MM.1S (cell line): ENCODE measurements around the gene SPTBN1.
A peak's percentile ranks its signal among the peaks of the same experiment; 100 is the strongest.

Source experiments
- DNase-seq: peaks from one replicate; pipeline ENCODE4 v3.0.0-alpha.2; 2015
- H2AFZ ChIP-seq: fragments of 300-600 bp; sonication (generic); 2 replicates; pipeline ENCODE4 v1.6.0; 2016; ENCODE audit warnings: antibody characterized with exemption, low read length
- H3F3A ChIP-seq: fragments of 300-600 bp; sonication (generic); 2 replicates; pipeline ENCODE4 v1.6.1; 2016; ENCODE audit warnings: mild to moderate bottlenecking, antibody characterized with exemption, low read length, moderate library complexity, mixed read lengths; ENCODE audit not compliant: insufficient read depth
- H3K27ac ChIP-seq: fragments of 300-600 bp; sonication (generic); 2 replicates; pipeline ENCODE4 v1.5.1; 2016; ENCODE audit warnings: mild to moderate bottlenecking, low read length
- H3K27me3 ChIP-seq: fragments of 300-600 bp; sonication (generic); replicated peaks from 2 replicates; pipeline ENCODE4 v1.6.0; 2016; ENCODE audit warnings: low read length; ENCODE audit not compliant: insufficient read depth
- H3K36me3 ChIP-seq: fragments of 300-600 bp; sonication (generic); replicated peaks from 2 replicates; pipeline ENCODE4 v1.6.1; 2016; ENCODE audit warnings: mild to moderate bottlenecking, low read length, mixed read lengths; ENCODE audit not compliant: insufficient read depth
- H3K4me1 ChIP-seq: fragments of 300-600 bp; sonication (generic); 2 replicates; pipeline ENCODE4 v1.6.1; 2016; ENCODE audit warnings: low read length, mixed read lengths
- H3K4me2 ChIP-seq: fragments of 300-600 bp; sonication (generic); 2 replicates; pipeline ENCODE4 v1.6.0; 2016; ENCODE audit warnings: low read depth, low read length
- H3K4me3 ChIP-seq: fragments of 300-600 bp; sonication (generic); 2 replicates; pipeline ENCODE4 v1.5.1; 2016; ENCODE audit warnings: low read length, mixed read lengths
- H3K79me2 ChIP-seq: fragments of 300-600 bp; sonication (generic); 2 replicates; pipeline ENCODE4 v1.6.1; 2016; ENCODE audit warnings: mixed run types, low read length, mixed read lengths
- H3K9ac ChIP-seq: fragments of 300-600 bp; sonication (generic); 2 replicates; pipeline ENCODE4 v1.6.1; 2016; ENCODE audit warnings: low read length, mixed read lengths
- H3K9me2 ChIP-seq: fragments of 300-600 bp; sonication (generic); replicated peaks from 2 replicates; pipeline ENCODE4 v1.6.1; 2016; ENCODE audit warnings: mild to moderate bottlenecking, low read length, mixed read lengths; ENCODE audit not compliant: insufficient read depth
- H3K9me3 ChIP-seq: fragments of 300-600 bp; sonication (generic); replicated peaks from 2 replicates; pipeline ENCODE4 v1.6.1; 2016; ENCODE audit warnings: mild to moderate bottlenecking, low read length, mixed read lengths; ENCODE audit not compliant: insufficient read depth
- H4K20me1 ChIP-seq: fragments of 300-600 bp; sonication (generic); 2 replicates; pipeline ENCODE4 v1.6.1; 2016; ENCODE audit warnings: mild to moderate bottlenecking, low read length, moderate library complexity, mixed read lengths; ENCODE audit not compliant: insufficient read depth
- EZH2 ChIP-seq: fragments of 300-600 bp; sonication (generic); optimal IDR thresholded peaks from 2 replicates; pipeline ENCODE3; 2017; ENCODE audit warnings: low read depth, mild to moderate bottlenecking, antibody characterized with exemption, low read length, mixed read lengths
- EZH2phosphoT487 ChIP-seq: fragments of 300-600 bp; sonication (generic); IDR thresholded peaks from 2 replicates; pipeline ENCODE4 v1.6.1; 2018; ENCODE audit warnings: antibody characterized with exemption, low read length
- TF ChIP-seq, protein P1 (sequence below): fragments of 300-600 bp; sonication (generic); IDR thresholded peaks from 2 replicates; pipeline ENCODE4 v1.5.1; 2016; ENCODE audit warnings: antibody characterized with exemption, low read length, mixed read lengths

Gene SPTBN1

GRCh38 chr2:54559006-54559445 is 102.9 kb downstream of the SPTBN1 start:
- Histone ChIP-seq H2AFZ (0 out of 2 replicates have a peak overlapping the region, but pooled peaks have one; percentile 2), H3K4me3 (peak overlapping the region; percentile 86), H3F3A (peaks cover 46% of the 10 kb centered on the region), H3K36me3 (no peaks in the 10 kb centered on the region), H3K27ac (peak overlapping the region; percentile 77), H4K20me1 (no peaks in the 10 kb centered on the region), H3K27me3 (no peaks in the 10 kb centered on the region), H3K4me1 (peaks cover 22% of the 10 kb centered on the region; the same call in 1 of the 2 replicates), H3K9me2 (no peaks in the 10 kb centered on the region), H3K9me3 (no peaks in the 10 kb centered on the region), H3K79me2 (peaks cover 77% of the 10 kb centered on the region), H3K9ac (peak overlapping the region; percentile 84), H3K4me2 (peak overlapping the region; percentile 85)
- DNase-seq = no peak
- TF ChIP-seq EZH2 (no peak), EZH2phosphoT487 (no peak)
- TF ChIP-seq, protein P1, sequence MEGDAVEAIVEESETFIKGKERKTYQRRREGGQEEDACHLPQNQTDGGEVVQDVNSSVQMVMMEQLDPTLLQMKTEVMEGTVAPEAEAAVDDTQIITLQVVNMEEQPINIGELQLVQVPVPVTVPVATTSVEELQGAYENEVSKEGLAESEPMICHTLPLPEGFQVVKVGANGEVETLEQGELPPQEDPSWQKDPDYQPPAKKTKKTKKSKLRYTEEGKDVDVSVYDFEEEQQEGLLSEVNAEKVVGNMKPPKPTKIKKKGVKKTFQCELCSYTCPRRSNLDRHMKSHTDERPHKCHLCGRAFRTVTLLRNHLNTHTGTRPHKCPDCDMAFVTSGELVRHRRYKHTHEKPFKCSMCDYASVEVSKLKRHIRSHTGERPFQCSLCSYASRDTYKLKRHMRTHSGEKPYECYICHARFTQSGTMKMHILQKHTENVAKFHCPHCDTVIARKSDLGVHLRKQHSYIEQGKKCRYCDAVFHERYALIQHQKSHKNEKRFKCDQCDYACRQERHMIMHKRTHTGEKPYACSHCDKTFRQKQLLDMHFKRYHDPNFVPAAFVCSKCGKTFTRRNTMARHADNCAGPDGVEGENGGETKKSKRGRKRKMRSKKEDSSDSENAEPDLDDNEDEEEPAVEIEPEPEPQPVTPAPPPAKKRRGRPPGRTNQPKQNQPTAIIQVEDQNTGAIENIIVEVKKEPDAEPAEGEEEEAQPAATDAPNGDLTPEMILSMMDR = no peak

GRCh38 chr2:54559593-54560145 is 103.5 kb downstream of the SPTBN1 start:
- Histone ChIP-seq H3K36me3 (no peaks in the 10 kb centered on the region), H3K4me1 (peaks cover 29% of the 10 kb centered on the region), H2AFZ (no peak overlapping the region), H3K9me2 (no peaks in the 10 kb centered on the region), H3K9ac (peak overlapping the region; percentile 84), H3K4me3 (peak overlapping the region; percentile 86), H3K27ac (peak overlapping the region; percentile 77), H3K79me2 (peaks cover 83% of the 10 kb centered on the region), H3F3A (peaks cover 47% of the 10 kb centered on the region), H3K9me3 (no peaks in the 10 kb centered on the region), H3K4me2 (peak overlapping the region; percentile 85), H4K20me1 (no peaks in the 10 kb centered on the region), H3K27me3 (no peaks in the 10 kb centered on the region)
- TF ChIP-seq, protein P1 = no peak
- TF ChIP-seq EZH2phosphoT487 = no peak
- TF ChIP-seq EZH2 = no peak
- DNase-seq = peak; percentile 24

GRCh38 chr2:54560146-54560881 is 104.2 kb downstream of the SPTBN1 start:
- H3K4me2 ChIP-seq = peak overlapping the region; percentile 85
- peaks cover 33% of the 10 kb centered on the region for H3K4me1 ChIP-seq
- TF ChIP-seq EZH2phosphoT487 (no peak), EZH2 (no peak)
- TF ChIP-seq, protein P1 = no peak; the same call in 1 of the 2 replicates
- H3F3A ChIP-seq = peaks cover 47% of the 10 kb centered on the region
- H3K27me3 ChIP-seq = no peaks in the 10 kb centered on the region
- H3K9me3 ChIP-seq = no peaks in the 10 kb centered on the region
- no peaks in the 10 kb centered on the region for H3K9me2 ChIP-seq
- peaks cover 90% of the 10 kb centered on the region for H3K79me2 ChIP-seq
- DNase-seq = peak; percentile 79
- no peak overlapping the region for H2AFZ ChIP-seq
- H3K4me3 ChIP-seq = peak overlapping the region; percentile 86
- peak overlapping the region; percentile 84 for H3K9ac ChIP-seq
- peak overlapping the region; percentile 77 for H3K27ac ChIP-seq
- no peaks in the 10 kb centered on the region for H3K36me3 ChIP-seq
- no peaks in the 10 kb centered on the region for H4K20me1 ChIP-seq
